ENCODE data around the gene ST3GAL3.
A peak's percentile ranks its signal among the peaks of the same experiment; 100 is the strongest.

- no peak for TF ChIP-seq HDAC2 (IDR thresholded peaks at IDR 0.05)
- no peak for TF ChIP-seq CTCF (IDR thresholded peaks at IDR 0.05)
- no peak for TF ChIP-seq ZFP36 (IDR thresholded peaks at IDR 0.05; ENCODE audit: borderline replicate concordance, partially characterized antibody)
- no peak for TF ChIP-seq EP300 (IDR thresholded peaks at IDR 0.05)
- TF ChIP-seq POLR2A (IDR thresholded peaks at IDR 0.05; ENCODE audit: low read length): no peak
- peak; percentile 35; the same call in 1 of the 2 replicates for TF ChIP-seq USF2 (IDR thresholded peaks at IDR 0.05)
- no peak for TF ChIP-seq POLR2AphosphoS2 (conservative IDR thresholded peaks at IDR 0.05; ENCODE audit: low read length)
- no peak for TF ChIP-seq ESRRA (IDR thresholded peaks at IDR 0.05; ENCODE audit: borderline replicate concordance, low read length)
- no peak for TF ChIP-seq RARB (CRISPR knock-in tag; IDR thresholded peaks at IDR 0.05)
- TF ChIP-seq MAX (IDR thresholded peaks at IDR 0.05): peak; percentile 92
- TF ChIP-seq RCOR1 (IDR thresholded peaks at IDR 0.05; ENCODE audit: low read depth, low read length): no peak
- TF ChIP-seq JUN (IDR thresholded peaks at IDR 0.05): 0 out of 5 replicates have a peak, but pooled peaks of 1 of the 2 experiments have one; percentile 39
- no peak for TF ChIP-seq GATA3 (IDR thresholded peaks at IDR 0.05; ENCODE audit: borderline replicate concordance)
These were observed 114.8 kb downstream of the ST3GAL3 start for GRCh38 chr1:43822040-43822690.
